ENCODE measurements around the gene ALOXE3. TPM values are rescaled to one million over a fixed set of nuclear protein-coding genes. Genes with fewer than 3 reads are reported as not detected.
A peak's percentile ranks its signal among the peaks of the same experiment; 100 is the strongest.

ALOXE3 gene
- total and polyA plus RNA-seq, 2 of the 8 experiments (the other 6 are each of a cell fraction or from before 2014, with no cell fraction given): 0.26 TPM; not detected in 1

GRCh38 chr17:8121681-8122421 lies 3.5 kb upstream of the ALOXE3 start (continued):
- TF ChIP-seq, protein P1, sequence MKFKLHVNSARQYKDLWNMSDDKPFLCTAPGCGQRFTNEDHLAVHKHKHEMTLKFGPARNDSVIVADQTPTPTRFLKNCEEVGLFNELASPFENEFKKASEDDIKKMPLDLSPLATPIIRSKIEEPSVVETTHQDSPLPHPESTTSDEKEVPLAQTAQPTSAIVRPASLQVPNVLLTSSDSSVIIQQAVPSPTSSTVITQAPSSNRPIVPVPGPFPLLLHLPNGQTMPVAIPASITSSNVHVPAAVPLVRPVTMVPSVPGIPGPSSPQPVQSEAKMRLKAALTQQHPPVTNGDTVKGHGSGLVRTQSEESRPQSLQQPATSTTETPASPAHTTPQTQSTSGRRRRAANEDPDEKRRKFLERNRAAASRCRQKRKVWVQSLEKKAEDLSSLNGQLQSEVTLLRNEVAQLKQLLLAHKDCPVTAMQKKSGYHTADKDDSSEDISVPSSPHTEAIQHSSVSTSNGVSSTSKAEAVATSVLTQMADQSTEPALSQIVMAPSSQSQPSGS (IDR thresholded peaks at IDR 0.05; ENCODE audit: low read length): no peak
- TF ChIP-seq GTF2F1 (IDR thresholded peaks at IDR 0.05; ENCODE audit: borderline replicate concordance, low read depth, low read length) (no peak), CHD1 (IDR thresholded peaks at IDR 0.05; ENCODE audit: low read depth, low read length) (no peak), KDM4A (IDR thresholded peaks at IDR 0.05; ENCODE audit: low read depth, low read length, severe bottlenecking) (peak; percentile 89), HDAC2 (IDR thresholded peaks at IDR 0.05; ENCODE audit: borderline replicate concordance in 1 of 2, low read depth in 2 of 2, low read length in 2 of 2) (0 out of 4 replicates have a peak, but pooled peaks of 1 of the 2 experiments have one; percentile 10), ZNF274 (IDR thresholded peaks at IDR 0.05; ENCODE audit: borderline replicate concordance, extremely low read depth, low read length) (no peak), TEAD4 (IDR thresholded peaks at IDR 0.05; ENCODE audit: low read depth, low read length) (no peak), CREB1 (IDR thresholded peaks at IDR 0.05) (no peak), TAF1 (IDR thresholded peaks at IDR 0.05; ENCODE audit: low read depth, low read length) (no peak), CTBP2 (IDR thresholded peaks at IDR 0.05; ENCODE audit: borderline replicate concordance, insufficient read depth, insufficient read length, low read length) (no peak), NANOG (IDR thresholded peaks at IDR 0.05; ENCODE audit: insufficient read depth, low read depth, low read length, poor library complexity, severe bottlenecking) (no peak), EGR1 (IDR thresholded peaks at IDR 0.05; ENCODE audit: borderline replicate concordance, low read depth, low read length) (no peak), RNF2 (IDR thresholded peaks at IDR 0.05; ENCODE audit: borderline replicate concordance, low read depth, low read length, missing control alignments, poor library complexity, severe bottlenecking) (no peak), CHD2 (IDR thresholded peaks at IDR 0.05; ENCODE audit: low read length) (no peak), RBBP5 (IDR thresholded peaks at IDR 0.05; ENCODE audit: borderline replicate concordance, low read depth, low read length) (peak; percentile 77), CBX8 (IDR thresholded peaks at IDR 0.05; ENCODE audit: borderline replicate concordance, low read depth, low read length) (no peak), POLR2A (IDR thresholded peaks at IDR 0.05; ENCODE audit: control extremely low read depth in 1 of 2, low read depth in 2 of 2, low read length in 2 of 2) (no peak)

All from H1 (cell line).